ENCODE results near the gene TMPRSS11B. TPM values are rescaled to one million over a fixed set of nuclear protein-coding genes. Genes with fewer than 3 reads are reported as not detected.

The TMPRSS11B gene
- polyA plus RNA-seq, 1 donor from 2014 or later: not detected

- H3K36me3 ChIP-seq (ENCODE audit: insufficient read depth, low read length): no peaks in the 10 kb centered on the region
- H4K20me1 ChIP-seq (ENCODE audit: insufficient read depth): no peaks in the 10 kb centered on the region
- no peaks in the 10 kb centered on the region for H3K9me3 ChIP-seq (ENCODE audit: low read length)
- TF ChIP-seq CTCF (IDR thresholded peaks at IDR 0.05; ENCODE audit: poor library complexity, severe bottlenecking): no peak
- no peak for TF ChIP-seq RAD21 (conservative IDR thresholded peaks at IDR 0.05)
- TF ChIP-seq EZH2 (IDR thresholded peaks at IDR 0.05; ENCODE audit: borderline replicate concordance, insufficient read depth, low read length, poor library complexity, severe bottlenecking): no peak
- TF ChIP-seq TAF1 (IDR thresholded peaks at IDR 0.05; ENCODE audit: low read depth): no peak
- no peak for TF ChIP-seq SMC3 (conservative IDR thresholded peaks at IDR 0.05; ENCODE audit: poor library complexity)
- TF ChIP-seq REST (IDR thresholded peaks at IDR 0.05; ENCODE audit: borderline replicate concordance): no peak
- TF ChIP-seq MXI1 (conservative IDR thresholded peaks at IDR 0.05; ENCODE audit: poor library complexity, severe bottlenecking): no peak
- TF ChIP-seq POLR2AphosphoS5 (IDR thresholded peaks at IDR 0.05): no peak
- TF ChIP-seq EP300 (conservative IDR thresholded peaks at IDR 0.05; ENCODE audit: poor library complexity, severe bottlenecking): no peak
- H3K9me2 ChIP-seq (ENCODE audit: insufficient read depth, low read length): no peaks in the 10 kb centered on the region
- no peak overlapping the region for H3K9ac ChIP-seq (ENCODE audit: low read length)
- H3K27me3 ChIP-seq (ENCODE audit: insufficient read depth, low read depth, low read length): no peaks in the 10 kb centered on the region
- H3K79me2 ChIP-seq (replicated peaks; ENCODE audit: insufficient read depth, low read length): no peaks in the 10 kb centered on the region
- H3K4me3 ChIP-seq (ENCODE audit: low read length): no peak overlapping the region
- H2AFZ ChIP-seq (ENCODE audit: low read depth, low read length): no peak overlapping the region
- no peaks in the 10 kb centered on the region for H3F3A ChIP-seq (ENCODE audit: insufficient read depth, low read length, poor library complexity, severe bottlenecking)
- H3K4me2 ChIP-seq (ENCODE audit: low read length): no peak overlapping the region
- no peak overlapping the region for H3K27ac ChIP-seq (ENCODE audit: low read length)
Measured at GRCh38 chr4:68180849-68181526, 64.5 kb downstream of the TMPRSS11B start.

GRCh38 chr4:68176904-68177303, 68.6 kb downstream of the TMPRSS11B start:
- H3K4me3 ChIP-seq (ENCODE audit: low read length): no peak overlapping the region
- no peaks in the 10 kb centered on the region for H3K9me3 ChIP-seq (ENCODE audit: low read length)
- no peak overlapping the region for H3K27ac ChIP-seq (ENCODE audit: low read length)
- H4K20me1 ChIP-seq (ENCODE audit: insufficient read depth): no peaks in the 10 kb centered on the region
- no peak overlapping the region for H3K9ac ChIP-seq (ENCODE audit: low read length)
- no peaks in the 10 kb centered on the region for H3K36me3 ChIP-seq (ENCODE audit: insufficient read depth, low read length)
- no peaks in the 10 kb centered on the region for H3K79me2 ChIP-seq (replicated peaks; ENCODE audit: insufficient read depth, low read length)
- no peaks in the 10 kb centered on the region for H3F3A ChIP-seq (ENCODE audit: insufficient read depth, low read length, poor library complexity, severe bottlenecking)
- H2AFZ ChIP-seq (ENCODE audit: low read depth, low read length): no peak overlapping the region
- H3K27me3 ChIP-seq (ENCODE audit: insufficient read depth, low read depth, low read length): no peaks in the 10 kb centered on the region
- no peak for TF ChIP-seq SMC3 (conservative IDR thresholded peaks at IDR 0.05; ENCODE audit: poor library complexity)
- TF ChIP-seq MXI1 (conservative IDR thresholded peaks at IDR 0.05; ENCODE audit: poor library complexity, severe bottlenecking): no peak
- TF ChIP-seq EP300 (conservative IDR thresholded peaks at IDR 0.05; ENCODE audit: poor library complexity, severe bottlenecking): no peak
- no peak for TF ChIP-seq RAD21 (conservative IDR thresholded peaks at IDR 0.05)
- no peak for TF ChIP-seq EZH2 (IDR thresholded peaks at IDR 0.05; ENCODE audit: borderline replicate concordance, insufficient read depth, low read length, poor library complexity, severe bottlenecking)
- no peak for TF ChIP-seq TAF1 (IDR thresholded peaks at IDR 0.05; ENCODE audit: low read depth)
- no peak for TF ChIP-seq POLR2AphosphoS5 (IDR thresholded peaks at IDR 0.05)
- TF ChIP-seq CTCF (IDR thresholded peaks at IDR 0.05; ENCODE audit: poor library complexity, severe bottlenecking): no peak
- no peak for TF ChIP-seq REST (IDR thresholded peaks at IDR 0.05; ENCODE audit: borderline replicate concordance)
- no peaks in the 10 kb centered on the region for H3K9me2 ChIP-seq (ENCODE audit: insufficient read depth, low read length)
- no peak overlapping the region for H3K4me2 ChIP-seq (ENCODE audit: low read length)
